ENCODE data around the gene ADRA2B.

The ADRA2B gene

DNA sequence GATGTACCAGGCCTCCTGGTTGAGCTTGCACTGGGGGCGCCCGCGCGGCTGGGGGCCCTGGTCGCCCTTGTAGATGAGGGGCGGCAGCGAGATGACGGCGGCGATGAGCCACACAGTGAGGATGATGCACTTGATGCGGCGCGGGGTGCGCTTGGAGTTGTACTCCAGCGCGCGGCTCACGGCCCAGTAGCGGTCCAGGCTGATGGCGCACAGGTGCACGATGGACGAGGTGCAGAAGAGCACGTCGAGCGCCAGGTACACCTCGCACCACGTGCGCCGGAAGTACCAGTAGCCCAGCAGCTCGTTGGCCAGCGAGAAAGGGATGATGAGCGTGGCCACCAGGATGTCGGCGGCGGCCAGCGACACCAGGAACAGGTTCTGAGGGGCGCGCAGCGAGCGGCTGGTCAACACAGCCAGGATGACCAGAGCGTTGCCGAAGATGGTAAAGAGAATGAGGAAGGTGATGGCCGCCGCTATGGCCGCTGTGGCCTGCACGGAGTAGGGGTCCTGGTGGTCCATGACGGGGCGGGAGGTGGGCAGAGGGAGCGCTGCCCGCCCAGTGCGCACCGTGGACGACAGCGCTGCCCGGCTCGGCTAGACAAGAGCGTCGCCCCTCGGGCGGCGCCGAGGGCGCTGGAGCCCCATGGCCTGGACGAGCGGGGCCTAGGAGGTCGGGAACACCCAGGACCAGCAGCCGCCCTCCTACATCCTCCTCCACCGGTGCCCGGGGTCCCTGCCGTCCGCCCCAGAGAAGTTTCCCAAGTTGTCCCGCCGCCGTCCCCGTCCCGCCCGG lies 544 bp downstream of the ADRA2B start:
- FAIRE-seq = no peak

- FAIRE-seq = no peak
Measured at GRCh38 chr2:96114903-96115581, 1.3 kb downstream of the ADRA2B start.

DNA sequence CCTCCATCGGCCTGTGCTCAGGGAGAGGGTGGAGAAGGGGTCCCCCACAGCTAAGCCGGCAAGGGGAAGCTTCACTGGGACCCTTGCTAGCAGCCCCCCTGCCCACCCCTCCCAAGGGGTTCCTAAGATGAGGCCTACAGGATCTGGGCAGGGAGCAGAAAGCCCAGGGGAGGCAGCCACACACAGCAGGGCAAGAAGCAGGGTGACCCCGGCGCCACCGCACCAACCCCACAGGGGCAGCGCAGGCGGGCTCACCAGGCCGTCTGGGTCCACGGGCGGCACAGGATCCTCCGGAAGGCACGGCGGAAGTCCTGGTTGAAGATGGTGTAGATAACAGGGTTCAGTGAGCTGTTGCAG lies 1.8 kb downstream of the ADRA2B start:
- no peak for FAIRE-seq

DNA sequence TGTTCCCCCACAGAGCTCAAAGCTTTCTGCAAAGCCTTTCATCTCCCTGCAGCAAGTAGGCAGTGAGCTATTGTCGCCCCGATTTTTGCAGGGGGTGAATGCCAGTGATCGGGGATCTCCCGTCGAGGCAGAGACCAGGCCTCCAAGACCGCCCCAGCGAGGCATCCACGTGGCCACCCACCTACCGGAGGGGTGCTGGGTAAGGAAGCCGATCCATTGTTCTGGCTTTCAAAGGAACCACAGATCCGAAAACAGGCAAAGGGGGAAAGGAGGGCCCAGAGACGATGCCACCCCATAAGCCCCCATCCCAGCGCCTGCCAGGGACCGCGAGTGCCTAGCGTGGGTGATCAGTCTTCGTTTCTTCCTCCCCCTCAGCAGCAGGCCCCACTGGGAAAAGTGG lies 2.4 kb downstream of the ADRA2B start:
- no peak for FAIRE-seq

- no peak for FAIRE-seq
Measured at GRCh38 chr2:96113367-96113677, 3.0 kb downstream of the ADRA2B start.

- FAIRE-seq = no peak
Measured at GRCh38 chr2:96112501-96113366, 3.6 kb downstream of the ADRA2B start.

DNA sequence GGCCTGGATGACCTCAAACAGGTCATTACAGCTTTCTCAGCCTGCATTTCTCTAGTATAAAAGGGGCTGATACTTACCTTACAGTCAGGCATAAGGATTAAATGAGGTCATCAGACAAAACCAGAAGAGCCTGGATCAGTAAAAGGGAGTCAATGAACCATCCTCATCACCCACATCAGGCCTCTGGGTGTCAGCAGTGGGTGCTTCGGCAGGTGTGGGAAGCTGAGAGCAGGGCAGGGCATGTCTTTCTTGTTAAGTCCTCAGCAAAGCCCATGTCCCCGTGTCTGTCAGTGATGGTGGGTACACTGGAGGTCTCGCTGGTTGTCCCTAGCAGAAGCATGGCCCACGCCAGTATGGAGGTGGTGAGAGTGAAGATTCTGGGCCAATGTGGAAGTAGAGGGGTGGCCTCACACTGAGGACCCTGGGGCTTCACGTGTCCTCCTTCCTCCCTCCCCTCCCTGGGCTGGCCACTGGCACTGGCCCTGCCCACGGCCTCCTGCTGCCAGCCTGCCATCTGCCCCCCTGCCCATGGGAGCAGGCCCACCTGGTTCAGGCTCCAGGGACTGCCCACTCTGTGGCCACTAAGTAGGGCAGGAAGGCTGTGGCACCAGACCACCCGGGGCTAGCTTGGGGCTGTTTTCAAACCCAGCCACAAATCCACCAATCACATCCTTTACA lies 4.4 kb downstream of the ADRA2B start:
- no peak for FAIRE-seq

DNA sequence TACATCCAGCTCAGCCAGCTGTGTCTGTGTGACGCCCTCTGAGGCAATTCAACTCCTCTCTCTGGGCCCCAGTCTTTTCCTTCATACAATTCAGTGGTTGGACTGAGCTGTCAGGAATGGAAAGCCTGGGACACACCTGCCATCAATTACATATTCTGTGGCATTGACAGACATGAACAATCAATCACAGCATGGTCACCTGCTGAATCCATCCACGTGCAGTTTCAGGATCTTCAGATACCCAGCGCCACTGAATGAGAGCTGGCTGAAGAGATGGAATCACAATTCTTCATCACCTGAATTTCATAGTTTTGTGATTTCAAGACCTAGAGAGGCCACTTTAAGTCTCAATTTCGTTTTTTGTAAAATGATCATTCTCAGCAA lies 5.1 kb downstream of the ADRA2B start:
- no peak for FAIRE-seq

DNA sequence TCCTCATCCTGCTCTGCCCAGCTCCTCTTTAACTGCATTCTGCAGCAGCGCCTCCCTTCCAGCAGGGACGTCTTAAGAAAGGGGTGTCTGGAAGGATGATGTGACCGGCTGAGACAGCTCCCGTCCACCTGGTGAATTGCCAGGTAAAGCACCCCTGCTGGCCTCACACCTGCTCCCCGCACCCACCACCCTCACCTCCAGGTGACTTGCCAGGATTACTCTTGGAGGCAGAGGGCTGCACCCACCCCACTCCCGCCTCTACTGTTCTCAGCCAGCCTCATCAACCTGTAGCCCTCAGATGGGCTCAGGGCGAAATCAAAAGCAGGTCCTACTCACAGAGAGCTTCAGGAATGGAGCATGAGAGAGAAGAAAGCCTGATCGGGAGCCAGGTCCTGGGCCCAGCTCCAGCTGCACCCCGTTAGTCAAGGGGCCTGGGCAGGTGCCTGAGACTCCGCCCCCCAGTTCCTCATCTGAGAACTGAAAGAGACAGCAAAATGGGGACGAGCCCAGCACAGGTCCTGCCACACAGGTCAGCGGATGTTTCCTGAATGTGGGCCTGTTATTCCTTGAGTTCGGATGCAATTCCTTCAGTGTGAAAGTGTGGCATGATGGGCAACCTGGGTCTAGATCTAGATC lies 5.6 kb downstream of the ADRA2B start:
- no peak for FAIRE-seq

DNA sequence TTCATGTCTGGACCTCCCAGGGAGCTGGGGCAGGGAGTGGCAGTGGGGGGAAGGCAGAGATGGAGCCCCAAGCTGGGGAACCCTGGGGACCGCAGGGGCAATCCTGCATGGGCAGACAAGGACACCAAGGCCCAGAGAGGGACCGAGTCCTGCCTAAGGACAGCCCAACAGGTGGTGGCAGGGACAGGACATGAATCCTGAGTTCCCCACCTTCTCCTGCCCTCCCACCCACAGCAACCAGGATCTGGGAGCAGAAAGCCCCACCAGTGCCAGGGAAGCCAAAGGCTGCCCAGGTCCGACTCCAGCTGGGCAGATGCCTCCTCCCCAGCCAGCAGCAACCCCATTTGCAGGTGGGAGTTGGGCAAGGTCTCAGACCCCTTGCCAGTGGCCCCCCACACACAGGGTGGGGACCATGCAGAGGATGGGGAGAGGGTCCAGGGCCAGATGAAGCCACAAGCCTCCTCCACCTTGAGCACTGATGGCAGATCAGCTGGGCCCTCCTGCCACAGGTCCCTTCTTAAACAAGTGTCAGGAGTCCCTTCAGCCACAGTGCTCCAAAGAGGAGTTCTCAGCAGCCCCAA lies 6.3 kb downstream of the ADRA2B start:
- no peak for FAIRE-seq

DNA sequence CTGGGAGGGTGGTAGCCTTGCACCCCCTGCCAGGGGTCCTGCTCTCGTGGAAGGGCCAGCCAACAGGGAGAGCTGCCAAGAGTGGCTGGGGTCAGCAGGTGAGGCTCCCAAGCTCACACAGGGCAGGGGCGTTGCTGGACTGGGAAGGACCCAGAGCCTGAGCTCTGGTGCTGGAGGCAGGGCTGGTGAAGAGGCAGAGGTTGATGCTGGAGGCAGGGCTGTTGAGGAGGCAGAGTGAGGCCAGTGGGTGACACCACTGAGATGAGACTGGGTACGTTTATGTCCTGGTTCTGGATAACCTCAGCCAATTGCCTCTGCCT lies 7.0 kb downstream of the ADRA2B start:
- no peak for FAIRE-seq

DNA sequence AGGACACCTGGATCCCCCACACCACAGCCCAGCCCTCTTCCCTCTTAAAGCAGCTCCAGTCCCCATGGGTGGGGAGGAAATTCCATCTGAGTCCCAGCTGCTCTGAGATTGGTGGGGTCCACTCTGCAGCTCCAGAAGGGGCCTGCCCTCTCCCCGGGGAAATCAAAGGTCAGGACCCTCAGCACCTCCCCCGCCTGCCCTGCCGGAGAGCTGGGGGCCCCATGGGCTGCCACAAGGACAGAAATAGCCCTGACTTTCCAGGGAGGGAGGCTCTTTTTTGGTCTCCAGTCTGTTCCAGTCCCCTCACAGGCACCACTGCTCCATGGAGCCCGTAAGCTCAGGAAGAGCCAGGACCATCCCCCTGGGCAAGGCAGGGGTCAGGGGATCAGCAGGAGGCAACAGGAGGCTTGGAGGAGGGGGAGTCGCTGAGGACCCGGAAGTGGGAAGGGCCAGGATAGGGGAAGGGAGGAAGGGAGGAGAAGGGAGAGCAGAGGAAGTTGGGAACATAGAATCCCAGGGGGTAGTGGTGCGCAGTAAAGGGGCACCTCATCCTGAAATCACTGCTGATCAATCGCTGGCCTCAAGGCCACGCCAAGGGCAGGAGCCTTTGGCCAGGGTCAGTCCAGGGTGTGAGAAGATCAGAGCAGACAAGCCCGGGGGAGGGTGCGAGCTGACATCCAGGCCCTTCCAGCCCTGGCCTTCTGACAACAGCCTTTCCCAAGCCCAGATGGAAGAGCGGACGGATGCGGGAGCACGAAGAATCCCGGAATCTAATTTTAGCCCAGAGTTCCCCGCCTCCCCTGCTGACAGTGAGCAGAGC lies 7.6 kb downstream of the ADRA2B start:
- FAIRE-seq = no peak

DNA sequence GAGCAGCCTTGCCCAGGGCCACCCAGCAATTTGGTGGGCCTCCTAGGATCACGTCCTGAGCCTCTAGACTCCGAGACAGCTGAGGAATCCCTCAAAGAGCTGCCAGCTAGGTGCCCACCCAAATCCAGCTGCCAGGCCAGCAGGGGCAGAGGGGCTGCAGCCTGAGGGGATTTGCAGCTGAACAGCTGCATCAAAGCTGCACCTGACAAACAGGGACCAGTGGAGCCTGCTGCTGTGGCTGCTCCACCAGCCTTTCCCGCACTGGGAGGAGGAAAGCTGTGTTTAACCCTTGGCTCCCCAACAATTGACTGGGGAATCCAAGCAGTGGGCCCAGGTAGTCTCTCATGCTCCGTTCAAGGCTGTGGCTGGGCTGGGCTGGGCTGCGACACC lies 8.2 kb downstream of the ADRA2B start:
- FAIRE-seq = no peak

DNA sequence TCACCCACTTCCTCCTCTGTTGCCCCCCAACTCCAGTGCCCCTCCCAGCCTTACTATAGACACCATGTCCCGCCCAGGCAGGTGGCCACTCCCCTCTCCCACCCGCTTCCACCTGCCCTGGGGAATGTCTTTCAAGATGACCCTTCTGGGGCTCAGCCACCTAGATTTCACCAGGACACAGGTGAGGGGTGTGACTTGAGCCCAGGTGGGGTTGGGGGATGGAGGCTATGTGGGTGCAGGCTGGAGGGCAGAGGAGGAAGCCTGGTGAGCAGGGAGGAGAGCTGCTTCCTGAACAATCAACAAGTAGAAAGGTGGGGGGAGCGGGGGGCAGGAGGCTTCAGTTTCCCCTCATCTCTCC lies 8.7 kb downstream of the ADRA2B start:
- FAIRE-seq = no peak

- no peak for FAIRE-seq
Measured at GRCh38 chr2:96106991-96107707, 9.2 kb downstream of the ADRA2B start.

GRCh38 chr2:96105994-96106715 lies 10.2 kb downstream of the ADRA2B start:
- no peak for FAIRE-seq

DNA sequence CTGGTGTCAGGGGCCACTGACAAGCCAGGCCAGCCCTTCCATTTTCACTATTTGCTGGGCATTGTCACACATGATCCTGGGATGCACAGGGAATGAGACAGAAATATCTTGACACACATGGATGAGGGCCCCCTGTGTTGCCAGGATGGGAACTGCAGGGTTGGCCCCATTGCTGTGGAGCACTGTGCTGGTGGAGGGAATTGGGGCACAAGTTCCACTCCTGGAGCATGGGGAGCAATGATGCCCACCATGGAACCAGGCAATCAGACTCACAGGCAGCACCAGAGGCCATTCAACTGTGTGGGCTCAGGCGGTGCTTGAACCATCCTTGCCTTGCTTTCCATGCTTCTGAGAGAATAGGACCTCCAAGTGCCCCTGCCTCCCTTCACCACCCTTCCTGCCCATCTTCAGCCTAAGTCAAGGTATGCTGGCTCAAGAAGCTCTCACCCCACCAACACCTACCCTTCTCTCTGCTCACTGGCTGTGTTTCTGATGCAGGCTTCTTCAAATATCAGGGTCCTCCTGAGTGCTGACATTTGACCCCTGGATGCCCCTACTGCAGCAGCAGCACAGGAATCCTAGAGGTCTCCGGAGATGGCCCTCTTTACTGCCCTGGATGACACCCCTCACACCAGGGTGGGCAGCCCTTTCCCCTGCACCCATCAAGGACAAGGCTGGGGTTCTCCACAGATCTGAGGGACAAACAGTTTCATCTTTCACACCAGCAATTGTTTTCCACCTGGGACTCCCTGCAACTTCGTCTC lies 11.0 kb downstream of the ADRA2B start:
- FAIRE-seq = no peak

GRCh38 chr2:96104487-96104861 lies 11.9 kb downstream of the ADRA2B start:
- no peak for FAIRE-seq

GRCh38 chr2:96103761-96104486 lies 12.4 kb downstream of the ADRA2B start:
- FAIRE-seq = no peak
